Smooth muscle cell (in vitro differentiated cells): ENCODE measurements around the gene MEI4. TPM values are rescaled to one million over a fixed set of nuclear protein-coding genes. Genes with fewer than 3 reads are reported as not detected.

Experiments used
- DNase-seq: peaks from one replicate; lab custom pipeline; 2025; ENCODE audit not compliant: unreplicated experiment; lab: John Stamatoyannopoulos, UW
- H2AFZ ChIP-seq: fragments of 200-600 bp; sonication (generic); 2 replicates; pipeline ENCODE4 v1.6.0; 2016; ENCODE audit warnings: antibody characterized with exemption, low read depth, mild to moderate bottlenecking
- H3F3A ChIP-seq: fragments of 200-600 bp; sonication (generic); 2 replicates; pipeline ENCODE4 v1.6.0; 2017; ENCODE audit warnings: antibody characterized with exemption, low read depth
- H3K27ac ChIP-seq: fragments of 200-600 bp; sonication (generic); 2 replicates; pipeline ENCODE4 v1.5.1; 2016; ENCODE audit warnings: low read depth, mild to moderate bottlenecking
- H3K27me3 ChIP-seq: fragments of 200-600 bp; sonication (generic); 2 replicates; pipeline ENCODE4 v1.6.1; 2016; ENCODE audit warnings: low read depth, mild to moderate bottlenecking
- H3K36me3 ChIP-seq: fragments of 200-600 bp; sonication (generic); 2 replicates; pipeline ENCODE4 v1.5.1; 2016; ENCODE audit warnings: low read depth
- H3K4me1 ChIP-seq: fragments of 200-600 bp; sonication (generic); 2 replicates; pipeline ENCODE4 v1.5.1; 2016; ENCODE audit warnings: low read depth
- H3K4me2 ChIP-seq: fragments of 200-600 bp; sonication (generic); 2 replicates; pipeline ENCODE4 v1.6.0; 2016; ENCODE audit warnings: mild to moderate bottlenecking
- H3K4me3 ChIP-seq: fragments of 200-600 bp; sonication (generic); 2 replicates; pipeline ENCODE4 v1.5.1; 2016; ENCODE audit warnings: mild to moderate bottlenecking
- H3K79me2 ChIP-seq: fragments of 200-600 bp; sonication (generic); 2 replicates; pipeline ENCODE4 v1.6.0; 2016; ENCODE audit warnings: low read depth, mild to moderate bottlenecking
- H3K9ac ChIP-seq: fragments of 200-600 bp; sonication (generic); 2 replicates; pipeline ENCODE4 v1.6.0; 2016; ENCODE audit warnings: low read depth
- H3K9me3 ChIP-seq: fragments of 200-600 bp; sonication (generic); replicated peaks from 2 replicates; pipeline ENCODE4 v1.5.1; 2016; ENCODE audit warnings: low read depth
- H4K20me1 ChIP-seq: fragments of 200-600 bp; sonication (generic); 2 replicates; pipeline ENCODE4 v1.6.0; 2016; ENCODE audit warnings: low read depth
- WGBS: methylation state at CpG from one replicate; pipeline ENCODE4 v1.1.7; 2016; ENCODE audit warnings: low lambda C conversion rate; 5-methylcytosine and 5-hydroxymethylcytosine counted together
- polyA plus RNA-seq: library from polyadenylated mRNA; unstranded; fragments of >200 nt; fragmentation: Nextera tagmentation; extraction: Ambion mirVana; gene quantifications from 2 replicates; pipeline ENCODE4 v1.2.1, GENCODE V29; 2016
- total RNA-seq: library from RNA; depleted of rRNA; stranded (reverse); fragments of >200 nt; gene quantifications from 2 replicates; pipeline ENCODE4 v1.2.3, GENCODE V29; 2014
- TF ChIP-seq, protein P1 (sequence below): fragments of 200-600 bp; sonication (generic); IDR thresholded peaks from 2 replicates; pipeline ENCODE4 v1.5.1; 2017; ENCODE audit warnings: borderline replicate concordance, mild to moderate bottlenecking, antibody characterized with exemption; ENCODE audit not compliant: insufficient read depth, poor library complexity, severe bottlenecking

Gene MEI4
- total and polyA plus RNA-seq, 2 experiments from 2014 or later = 0.27 TPM; not detected in 1

DNA sequence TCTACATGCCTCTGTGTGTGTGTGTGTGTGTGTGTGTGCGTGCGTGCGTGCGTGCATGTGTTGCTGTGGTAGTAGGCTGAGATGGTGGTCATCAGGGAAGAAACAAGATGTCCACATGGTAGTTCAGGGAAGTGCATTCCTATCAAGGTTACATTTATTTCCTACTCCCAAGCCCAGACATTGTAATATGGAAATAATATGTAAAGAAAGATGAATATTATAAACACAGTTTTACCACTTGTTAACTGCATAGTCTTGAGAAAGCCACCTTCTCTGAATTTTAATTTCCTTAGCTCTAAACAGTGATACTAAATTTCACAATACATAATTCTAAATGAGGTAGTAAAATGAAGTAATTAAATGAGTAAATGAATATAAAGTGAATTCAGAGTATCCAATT lies 14.0 kb downstream of the MEI4 start:
- WGBS = 91% methylated on average over 4 of the region's 4 CpGs
- H3F3A ChIP-seq = no peaks in the 10 kb centered on the region
- no peak overlapping the region for H3K4me2 ChIP-seq

GRCh38 chr6:77669913-77670312 lies 17.1 kb downstream of the MEI4 start:
- no peaks in the 10 kb centered on the region for H3K79me2 ChIP-seq
- H3K4me2 ChIP-seq = no peak overlapping the region
- H3K4me3 ChIP-seq = no peak overlapping the region
- no peaks in the 10 kb centered on the region for H4K20me1 ChIP-seq
- H3K27ac ChIP-seq = no peak overlapping the region
- no peak overlapping the region for H2AFZ ChIP-seq
- H3K9ac ChIP-seq = no peak overlapping the region
- TF ChIP-seq, protein P1, sequence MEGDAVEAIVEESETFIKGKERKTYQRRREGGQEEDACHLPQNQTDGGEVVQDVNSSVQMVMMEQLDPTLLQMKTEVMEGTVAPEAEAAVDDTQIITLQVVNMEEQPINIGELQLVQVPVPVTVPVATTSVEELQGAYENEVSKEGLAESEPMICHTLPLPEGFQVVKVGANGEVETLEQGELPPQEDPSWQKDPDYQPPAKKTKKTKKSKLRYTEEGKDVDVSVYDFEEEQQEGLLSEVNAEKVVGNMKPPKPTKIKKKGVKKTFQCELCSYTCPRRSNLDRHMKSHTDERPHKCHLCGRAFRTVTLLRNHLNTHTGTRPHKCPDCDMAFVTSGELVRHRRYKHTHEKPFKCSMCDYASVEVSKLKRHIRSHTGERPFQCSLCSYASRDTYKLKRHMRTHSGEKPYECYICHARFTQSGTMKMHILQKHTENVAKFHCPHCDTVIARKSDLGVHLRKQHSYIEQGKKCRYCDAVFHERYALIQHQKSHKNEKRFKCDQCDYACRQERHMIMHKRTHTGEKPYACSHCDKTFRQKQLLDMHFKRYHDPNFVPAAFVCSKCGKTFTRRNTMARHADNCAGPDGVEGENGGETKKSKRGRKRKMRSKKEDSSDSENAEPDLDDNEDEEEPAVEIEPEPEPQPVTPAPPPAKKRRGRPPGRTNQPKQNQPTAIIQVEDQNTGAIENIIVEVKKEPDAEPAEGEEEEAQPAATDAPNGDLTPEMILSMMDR = no peak
- H3F3A ChIP-seq = no peaks in the 10 kb centered on the region
- no peaks in the 10 kb centered on the region for H3K9me3 ChIP-seq
- H3K27me3 ChIP-seq = no peaks in the 10 kb centered on the region
- 94% methylated on average over 2 of the region's 2 CpGs for WGBS
- no peaks in the 10 kb centered on the region for H3K4me1 ChIP-seq
- no peak for DNase-seq
- no peaks in the 10 kb centered on the region for H3K36me3 ChIP-seq

More for the DNA sequence above, 14.0 kb downstream of the MEI4 start:
- Histone ChIP-seq H3K79me2 (no peaks in the 10 kb centered on the region), H4K20me1 (no peaks in the 10 kb centered on the region), H2AFZ (no peak overlapping the region), H3K4me3 (no peak overlapping the region), H3K4me1 (no peaks in the 10 kb centered on the region), H3K36me3 (no peaks in the 10 kb centered on the region), H3K9ac (no peak overlapping the region), H3K27ac (no peak overlapping the region), H3K27me3 (no peaks in the 10 kb centered on the region), H3K9me3 (no peaks in the 10 kb centered on the region)
- DNase-seq = no peak
- TF ChIP-seq, protein P1 = no peak

GRCh38 chr6:77674211-77674610 lies 21.4 kb downstream of the MEI4 start:
- WGBS = 94% methylated on average over 2 of the region's 2 CpGs
- H3K9me3 ChIP-seq = no peaks in the 10 kb centered on the region
- H3K79me2 ChIP-seq = no peaks in the 10 kb centered on the region
- no peaks in the 10 kb centered on the region for H3K27me3 ChIP-seq
- H3K36me3 ChIP-seq = no peaks in the 10 kb centered on the region
- no peak overlapping the region for H2AFZ ChIP-seq
- H3K4me2 ChIP-seq = no peak overlapping the region
- no peaks in the 10 kb centered on the region for H4K20me1 ChIP-seq
- DNase-seq = no peak
- no peaks in the 10 kb centered on the region for H3F3A ChIP-seq
- no peak overlapping the region for H3K4me3 ChIP-seq
- no peak overlapping the region for H3K9ac ChIP-seq
- no peaks in the 10 kb centered on the region for H3K4me1 ChIP-seq
- no peak overlapping the region for H3K27ac ChIP-seq
- TF ChIP-seq, protein P1 = no peak

GRCh38 chr6:77678048-77678447 lies 25.2 kb downstream of the MEI4 start:
- Histone ChIP-seq H2AFZ (no peak overlapping the region), H4K20me1 (no peaks in the 10 kb centered on the region), H3K4me3 (no peak overlapping the region), H3K36me3 (no peaks in the 10 kb centered on the region), H3K9ac (no peak overlapping the region), H3F3A (no peaks in the 10 kb centered on the region), H3K4me2 (no peak overlapping the region), H3K79me2 (no peaks in the 10 kb centered on the region), H3K27ac (no peak overlapping the region), H3K27me3 (no peaks in the 10 kb centered on the region), H3K4me1 (no peaks in the 10 kb centered on the region), H3K9me3 (no peaks in the 10 kb centered on the region)
- DNase-seq = no peak
- 69% methylated on average over 4 of the region's 4 CpGs for WGBS
- TF ChIP-seq, protein P1 = no peak
